Muscle layer of colon (tissue), 2 donors: Measurements from ENCODE around the gene TIPIN.
"Not testable (repeated sequence)": the region's sequence is repeated elsewhere in the genome, so short reads cannot be mapped to it uniquely, and the experiment has no call there.

Experiments used
- H3K27ac ChIP-seq: one replicate; pipeline ENCODE4 v1.7.0; 2013; ENCODE audit warnings: low read depth, mild to moderate bottlenecking, low read length, moderate library complexity
- H3K27me3 ChIP-seq, 2 donors: one replicate each; pipeline ENCODE4 v1.7.0; 2013; ENCODE audit warnings: low read length in 2 of 2, mild to moderate bottlenecking in 2 of 2; ENCODE audit not compliant: insufficient read depth in 2 of 2, control insufficient read depth in 1 of 2
- H3K36me3 ChIP-seq: one replicate; pipeline ENCODE4 v1.7.0; 2013; ENCODE audit warnings: mild to moderate bottlenecking, low read length; ENCODE audit not compliant: insufficient read depth
- H3K4me1 ChIP-seq: one replicate; pipeline ENCODE4 v1.7.0; 2013; ENCODE audit warnings: mild to moderate bottlenecking, low read length; ENCODE audit not compliant: insufficient read depth
- H3K4me3 ChIP-seq, 2 donors: one replicate each; pipeline ENCODE4 v1.7.0; 2013; ENCODE audit warnings: low read length in 2 of 2, low read depth in 1 of 2, mild to moderate bottlenecking in 1 of 2, moderate library complexity in 1 of 2
- H3K9ac ChIP-seq: one replicate; pipeline ENCODE4 v1.7.0; 2013; ENCODE audit warnings: low read length
- H3K9me3 ChIP-seq: one replicate; pipeline ENCODE4 v1.7.0; 2013; ENCODE audit warnings: mild to moderate bottlenecking, low read length
- donor health status: abdominal sarcoma.
- donor health status: Adenocarcinoma of cecum.

The TIPIN gene

GRCh38 chr15:66378814-66379430, 22.4 kb upstream of the TIPIN start:
- H3K4me3 ChIP-seq = no peak overlapping the region
- H3K27me3 ChIP-seq = no peaks in the 10 kb centered on the region
- H3K4me1 ChIP-seq = no peaks in the 10 kb centered on the region
- H3K36me3 ChIP-seq = no peaks in the 10 kb centered on the region
- no peak overlapping the region for H3K9ac ChIP-seq
- no peaks in the 10 kb centered on the region for H3K9me3 ChIP-seq
- no peak overlapping the region for H3K27ac ChIP-seq

- no peak overlapping the region for H3K9ac ChIP-seq
- no peaks in the 10 kb centered on the region for H3K4me1 ChIP-seq
- no peak overlapping the region for H3K27ac ChIP-seq
- no peaks in the 10 kb centered on the region for H3K9me3 ChIP-seq
- H3K4me3 ChIP-seq = no peak overlapping the region
- H3K27me3 ChIP-seq = no peaks in the 10 kb centered on the region
- H3K36me3 ChIP-seq = no peaks in the 10 kb centered on the region
These were observed 17.7 kb upstream of the TIPIN start for GRCh38 chr15:66374179-66374578.

- Histone ChIP-seq H3K36me3 (no peaks in the 10 kb centered on the region), H3K9me3 (no peaks in the 10 kb centered on the region), H3K9ac (no peak overlapping the region), H3K4me3 (no peak overlapping the region), H3K27me3 (no peaks in the 10 kb centered on the region), H3K4me1 (no peaks in the 10 kb centered on the region), H3K27ac (no peak overlapping the region)
These were observed 13.5 kb upstream of the TIPIN start for GRCh38 chr15:66369773-66370651.

- no peaks in the 10 kb centered on the region for H3K9me3 ChIP-seq
These were observed 8.6 kb upstream of the TIPIN start for GRCh38 chr15:66364944-66365528.

GRCh38 chr15:66362776-66363175, 6.3 kb upstream of the TIPIN start:
- Histone ChIP-seq H3K4me1 (no peaks in the 10 kb centered on the region), H3K27me3 (no peaks in the 10 kb centered on the region), H3K36me3 (no peaks in the 10 kb centered on the region), H3K9ac (no peak overlapping the region), H3K27ac (no peak overlapping the region), H3K9me3 (no peaks in the 10 kb centered on the region), H3K4me3 (no peak overlapping the region)

More at GRCh38 chr15:66364944-66365528, 8.6 kb upstream of the TIPIN start:
- H3K9ac ChIP-seq = no peak overlapping the region
- no peaks in the 10 kb centered on the region for H3K4me1 ChIP-seq
- no peaks in the 10 kb centered on the region for H3K27me3 ChIP-seq
- H3K27ac ChIP-seq = no peak overlapping the region
- H3K4me3 ChIP-seq = no peak overlapping the region
- no peaks in the 10 kb centered on the region for H3K36me3 ChIP-seq

GRCh38 chr15:66361745-66362460, 5.4 kb upstream of the TIPIN start:
- not testable (repeated sequence) for H3K4me3 ChIP-seq, H3K36me3 ChIP-seq, H3K4me1 ChIP-seq, H3K9ac ChIP-seq, H3K9me3 ChIP-seq, H3K27me3 ChIP-seq, H3K27ac ChIP-seq

GRCh38 chr15:66359740-66360139, 3.3 kb upstream of the TIPIN start:
- H3K27ac ChIP-seq = no peak overlapping the region
- H3K36me3 ChIP-seq = no peaks in the 10 kb centered on the region
- H3K4me3 ChIP-seq = no peak overlapping the region
- no peaks in the 10 kb centered on the region for H3K27me3 ChIP-seq
- no peak overlapping the region for H3K9ac ChIP-seq
- peaks cover 5% of the 10 kb centered on the region for H3K4me1 ChIP-seq
- no peaks in the 10 kb centered on the region for H3K9me3 ChIP-seq

GRCh38 chr15:66356077-66356358, 467 bp downstream of the TIPIN start:
- Histone ChIP-seq H3K9me3 (no peaks in the 10 kb centered on the region), H3K9ac (peak overlapping the region; percentile 82), H3K27ac (peak overlapping the region; percentile 85), H3K27me3 (no peaks in the 10 kb centered on the region), H3K4me3 (peak overlapping the region; percentile 76 to 81), H3K4me1 (peaks cover 5% of the 10 kb centered on the region), H3K36me3 (no peaks in the 10 kb centered on the region)

GRCh38 chr15:66348530-66348929, 8.0 kb downstream of the TIPIN start:
- H3K4me1 ChIP-seq, H3K9ac ChIP-seq, H3K27me3 ChIP-seq, H3K4me3 ChIP-seq, H3K36me3 ChIP-seq, H3K27ac ChIP-seq, H3K9me3 ChIP-seq: not testable (repeated sequence)

- H3K36me3 ChIP-seq = peaks cover 56% of the 10 kb centered on the region
These were observed 27.7 kb downstream of the TIPIN start for GRCh38 chr15:66328771-66329170.

GRCh38 chr15:66327736-66328135, 28.7 kb downstream of the TIPIN start:
- H3K27me3 ChIP-seq = no peaks in the 10 kb centered on the region
- H3K36me3 ChIP-seq = peaks cover 66% of the 10 kb centered on the region
- H3K9ac ChIP-seq = no peak overlapping the region
- no peaks in the 10 kb centered on the region for H3K4me1 ChIP-seq
- H3K9me3 ChIP-seq = no peaks in the 10 kb centered on the region
- no peak overlapping the region for H3K4me3 ChIP-seq
- H3K27ac ChIP-seq = no peak overlapping the region

More at GRCh38 chr15:66328771-66329170, 27.7 kb downstream of the TIPIN start:
- Histone ChIP-seq H3K27me3 (no peaks in the 10 kb centered on the region), H3K4me1 (no peaks in the 10 kb centered on the region), H3K4me3 (no peak overlapping the region), H3K9ac (no peak overlapping the region), H3K27ac (no peak overlapping the region), H3K9me3 (no peaks in the 10 kb centered on the region)
